ENCODE results near the gene NBL1. TPM values are rescaled to one million over a fixed set of nuclear protein-coding genes. Genes with fewer than 3 reads are reported as not detected.

The NBL1 gene
- total and polyA plus RNA-seq, 2 donors (not counting 1 experiment from before 2014, with no cell fraction given), result 59.3 to 103 TPM

- H3K4me3 ChIP-seq (replicated peaks in 1 of 4; ENCODE audit: control extremely low read depth in 1 of 4, insufficient read depth in 1 of 4, low read depth in 3 of 4, low read length in 4 of 4), result no peak overlapping the region
- no peaks in the 10 kb centered on the region for H3K36me3 ChIP-seq (ENCODE audit: control insufficient read depth, insufficient read depth, low read length)
- H3K27ac ChIP-seq (ENCODE audit: insufficient read depth, low read length), result no peak overlapping the region
- H3K9me3 ChIP-seq (ENCODE audit: control insufficient read depth, insufficient read depth, low read depth, low read length), result no peaks in the 10 kb centered on the region
- H3K79me2 ChIP-seq (ENCODE audit: control insufficient read depth, insufficient read depth, low read length), result peaks cover 11% of the 10 kb centered on the region
- H3K27me3 ChIP-seq (ENCODE audit: control insufficient read depth, insufficient read depth, low read length), result no peaks in the 10 kb centered on the region
- peaks cover 3% of the 10 kb centered on the region for H3K4me1 ChIP-seq (ENCODE audit: control insufficient read depth, extremely low read depth, insufficient read depth, low read length)
- no peaks in the 10 kb centered on the region for H4K20me1 ChIP-seq (ENCODE audit: control insufficient read depth, extremely low read depth, insufficient read depth, low read length)
- H3K4me2 ChIP-seq (ENCODE audit: extremely low read depth, insufficient read depth, low read length), result no peak overlapping the region
- H2AFZ ChIP-seq (ENCODE audit: low read length), result no peak overlapping the region
- DNase-seq (ENCODE audit: low read depth in 2 of 2), result peak in 1 of 2 donors; percentile 25
- no peak overlapping the region for H3K9ac ChIP-seq (ENCODE audit: insufficient read depth, low read length)
- TF ChIP-seq EZH2 (IDR thresholded peaks at IDR 0.05; ENCODE audit: low read length, missing control alignments), result no peak
- no peak for TF ChIP-seq CTCF (conservative IDR thresholded peaks at IDR 0.05 in 1 of 2, IDR thresholded peaks at IDR 0.05 in 1 of 2; ENCODE audit: low read depth in 1 of 2, low read length in 2 of 2)
Observed at GRCh38 chr1:19640363-19641316, 3.5 kb upstream of the NBL1 start.

- Histone ChIP-seq H3K27ac (ENCODE audit: insufficient read depth, low read length) (peak overlapping the region; percentile 56), H3K36me3 (ENCODE audit: control insufficient read depth, insufficient read depth, low read length) (peaks cover 1% of the 10 kb centered on the region), H4K20me1 (ENCODE audit: control insufficient read depth, extremely low read depth, insufficient read depth, low read length) (no peaks in the 10 kb centered on the region), H2AFZ (ENCODE audit: low read length) (no peak overlapping the region), H3K4me1 (ENCODE audit: control insufficient read depth, extremely low read depth, insufficient read depth, low read length) (peaks cover 14% of the 10 kb centered on the region), H3K9me3 (ENCODE audit: control insufficient read depth, insufficient read depth, low read depth, low read length) (no peaks in the 10 kb centered on the region), H3K27me3 (ENCODE audit: control insufficient read depth, insufficient read depth, low read length) (no peaks in the 10 kb centered on the region), H3K9ac (ENCODE audit: insufficient read depth, low read length) (no peak overlapping the region), H3K4me2 (ENCODE audit: extremely low read depth, insufficient read depth, low read length) (peak overlapping the region; percentile 71), H3K79me2 (ENCODE audit: control insufficient read depth, insufficient read depth, low read length) (peaks cover 36% of the 10 kb centered on the region), H3K4me3 (replicated peaks in 1 of 4; ENCODE audit: control extremely low read depth in 1 of 4, insufficient read depth in 1 of 4, low read depth in 3 of 4, low read length in 4 of 4) (peak overlapping the region in 2 of 4 experiments; percentile 18 to 59)
- TF ChIP-seq EZH2 (IDR thresholded peaks at IDR 0.05; ENCODE audit: low read length, missing control alignments) (no peak), CTCF (conservative IDR thresholded peaks at IDR 0.05 in 1 of 2, IDR thresholded peaks at IDR 0.05 in 1 of 2; ENCODE audit: low read depth in 1 of 2, low read length in 2 of 2) (peak in 1 of 2 donors; percentile 17)
- DNase-seq (ENCODE audit: low read depth in 2 of 2), result peak in 1 of 2 donors; percentile 42
Observed at GRCh38 chr1:19643121-19643520, 990 bp upstream of the NBL1 start.

- Histone ChIP-seq H3K9ac (ENCODE audit: insufficient read depth, low read length) (peak overlapping the region; percentile 90), H3K9me3 (ENCODE audit: control insufficient read depth, insufficient read depth, low read depth, low read length) (no peaks in the 10 kb centered on the region), H3K36me3 (ENCODE audit: control insufficient read depth, insufficient read depth, low read length) (peaks cover 1% of the 10 kb centered on the region), H3K79me2 (ENCODE audit: control insufficient read depth, insufficient read depth, low read length) (peaks cover 46% of the 10 kb centered on the region), H2AFZ (ENCODE audit: low read length) (no peak overlapping the region), H3K4me3 (replicated peaks in 1 of 4; ENCODE audit: control extremely low read depth in 1 of 4, insufficient read depth in 1 of 4, low read depth in 3 of 4, low read length in 4 of 4) (peak overlapping the region in 3 of 4 experiments; percentile 88 to 94 (median 93)), H4K20me1 (ENCODE audit: control insufficient read depth, extremely low read depth, insufficient read depth, low read length) (no peaks in the 10 kb centered on the region), H3K27ac (ENCODE audit: insufficient read depth, low read length) (peak overlapping the region; percentile 89), H3K4me1 (ENCODE audit: control insufficient read depth, extremely low read depth, insufficient read depth, low read length) (peaks cover 18% of the 10 kb centered on the region), H3K27me3 (ENCODE audit: control insufficient read depth, insufficient read depth, low read length) (no peaks in the 10 kb centered on the region), H3K4me2 (ENCODE audit: extremely low read depth, insufficient read depth, low read length) (peak overlapping the region; percentile 95)
- no peak for TF ChIP-seq EZH2 (IDR thresholded peaks at IDR 0.05; ENCODE audit: low read length, missing control alignments)
- no peak for DNase-seq (ENCODE audit: low read depth in 2 of 2)
Observed at GRCh38 chr1:19644395-19644680, 227 bp downstream of the NBL1 start.

Data from fibroblast of lung (primary cell).